ENCODE measurements around the gene ME3.
"Not testable (repeated sequence)": the region's sequence is repeated elsewhere in the genome, so short reads cannot be mapped to it uniquely, and the experiment has no call there.

ME3 gene

DNA sequence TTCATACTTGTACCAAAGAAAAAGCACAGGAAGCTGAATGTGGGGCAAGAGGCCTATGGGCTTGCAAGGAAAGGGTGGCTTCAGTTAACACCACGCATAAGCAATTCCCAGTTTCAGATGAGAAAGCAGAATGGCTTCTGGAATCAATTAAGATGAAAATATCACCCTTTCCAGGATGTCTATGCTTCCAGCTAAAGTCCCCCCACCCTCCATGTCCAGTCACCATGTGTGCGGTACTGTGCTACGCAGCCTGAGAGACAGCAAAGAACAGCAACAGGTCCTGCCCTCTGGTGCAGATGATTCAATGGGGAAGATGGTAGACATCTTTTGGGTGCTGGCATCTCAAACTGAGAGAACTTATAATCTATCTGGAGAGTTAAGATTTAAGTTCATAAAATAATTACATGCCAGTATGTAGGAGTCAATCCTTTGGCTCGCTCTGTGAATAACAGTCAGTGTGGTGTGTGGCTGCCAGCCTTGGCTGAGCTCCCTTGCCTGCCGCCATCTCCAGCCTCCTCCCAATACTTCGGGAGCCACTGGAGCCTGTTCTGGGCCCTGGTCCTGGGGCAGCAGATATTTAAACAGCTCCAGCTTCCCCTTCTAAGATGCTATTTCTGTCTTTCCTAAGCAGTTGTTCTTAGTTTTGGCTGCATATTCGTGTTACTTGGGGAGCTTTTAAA is 44.5 kb downstream of the ME3 start:
- Mint-ChIP-seq H3K9me3 (no peaks in the 10 kb centered on the region), H3K27me3 (peaks cover 11% of the 10 kb centered on the region), H3K4me3 (no peak overlapping the region), H3K36me3 (ENCODE audit: low read depth) (no peaks in the 10 kb centered on the region), H3K4me1 (ENCODE audit: low read depth) (peaks cover 5% of the 10 kb centered on the region), H3K27ac (no peak overlapping the region)

DNA sequence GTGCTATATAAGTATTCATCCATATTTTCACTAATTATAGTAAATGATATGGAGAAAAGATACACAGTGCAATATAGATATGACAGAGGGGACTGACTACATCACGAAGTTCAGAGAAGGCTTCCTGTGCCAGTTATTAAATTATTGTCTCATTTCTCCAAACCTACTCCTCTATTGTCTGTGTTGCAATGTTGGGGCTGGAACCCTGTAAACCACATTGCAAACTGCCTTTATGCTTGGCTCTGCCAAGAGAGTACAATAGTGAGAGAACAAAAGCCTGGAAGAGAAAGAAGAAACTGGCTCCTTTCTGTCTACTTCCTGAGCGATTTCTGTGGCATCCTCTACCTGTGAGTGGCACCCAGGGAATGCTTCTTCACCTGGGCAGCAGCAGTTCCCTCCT is 46.4 kb downstream of the ME3 start:
- Mint-ChIP-seq H3K4me3 (no peak overlapping the region), H3K27me3 (peaks cover 21% of the 10 kb centered on the region), H3K9me3 (peaks cover 4% of the 10 kb centered on the region), H3K4me1 (ENCODE audit: low read depth) (no peaks in the 10 kb centered on the region), H3K27ac (no peak overlapping the region), H3K36me3 (ENCODE audit: low read depth) (no peaks in the 10 kb centered on the region)

DNA sequence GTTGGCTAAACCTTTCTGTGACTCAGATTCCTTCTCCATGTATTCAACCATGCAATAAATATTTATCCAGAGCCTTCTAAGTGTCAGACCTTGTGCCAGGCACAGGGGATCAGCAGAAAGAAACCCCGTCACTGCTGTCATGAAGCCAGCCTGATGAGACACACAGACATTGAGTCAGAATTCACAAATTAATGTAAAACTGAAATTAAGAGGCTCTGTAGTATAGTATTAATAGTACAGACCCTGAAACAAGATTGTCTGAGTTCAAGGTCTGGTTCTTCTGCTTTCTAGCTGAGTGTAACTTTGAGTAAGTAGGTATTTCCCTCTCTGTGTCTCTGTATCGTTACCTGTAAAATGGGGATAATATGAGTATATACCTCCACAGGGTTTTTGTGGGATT is 46.9 kb downstream of the ME3 start:
- Mint-ChIP-seq H3K36me3 (ENCODE audit: low read depth) (no peaks in the 10 kb centered on the region), H3K27me3 (peaks cover 18% of the 10 kb centered on the region), H3K27ac (no peak overlapping the region), H3K9me3 (peaks cover 4% of the 10 kb centered on the region), H3K4me1 (ENCODE audit: low read depth) (no peaks in the 10 kb centered on the region), H3K4me3 (no peak overlapping the region)

DNA sequence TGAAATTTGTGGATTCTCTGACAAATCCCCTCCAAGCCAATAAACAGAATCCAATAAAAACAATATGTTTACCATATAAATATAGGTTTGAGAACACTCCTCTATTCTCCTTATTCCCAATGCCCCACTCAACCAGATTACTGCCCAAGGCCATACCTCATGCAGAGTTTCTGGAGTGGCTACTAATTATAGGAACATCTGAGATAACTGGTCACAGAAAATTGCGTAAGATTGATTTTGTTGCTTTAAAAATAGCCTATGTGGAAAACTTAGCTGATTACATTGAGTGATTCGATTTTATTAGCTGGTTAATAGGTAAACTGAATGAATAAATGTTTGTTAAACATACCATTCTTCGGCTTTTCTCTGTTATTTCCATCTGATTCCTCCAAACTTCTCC is 48.0 kb downstream of the ME3 start:
- peaks cover 7% of the 10 kb centered on the region for H3K9me3 Mint-ChIP-seq
- H3K36me3 Mint-ChIP-seq (ENCODE audit: low read depth) = peaks cover 3% of the 10 kb centered on the region
- no peaks in the 10 kb centered on the region for H3K4me1 Mint-ChIP-seq (ENCODE audit: low read depth)
- H3K27ac Mint-ChIP-seq = no peak overlapping the region
- H3K4me3 Mint-ChIP-seq = no peak overlapping the region
- peaks cover 18% of the 10 kb centered on the region for H3K27me3 Mint-ChIP-seq

DNA sequence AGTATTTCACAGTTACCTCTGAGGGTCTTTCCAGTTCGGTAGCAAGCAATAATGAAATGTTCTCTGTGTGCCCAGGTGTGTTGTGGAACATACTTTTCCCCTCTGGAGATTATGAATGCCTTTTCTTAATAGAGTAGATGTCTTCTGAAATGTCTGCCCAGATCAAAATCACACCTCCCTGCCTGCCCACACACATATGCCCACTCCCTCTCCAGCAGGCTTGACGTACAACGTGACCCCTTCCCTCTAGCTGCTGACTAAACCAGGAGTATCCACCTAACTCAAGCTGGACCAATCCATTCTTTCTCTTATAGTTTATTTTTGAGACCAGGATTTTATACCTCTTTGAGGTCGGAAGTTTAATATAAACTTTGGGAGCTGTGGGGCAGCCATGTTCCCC is 48.7 kb downstream of the ME3 start:
- H3K9me3 Mint-ChIP-seq = peaks cover 12% of the 10 kb centered on the region
- H3K4me1 Mint-ChIP-seq (ENCODE audit: low read depth) = no peaks in the 10 kb centered on the region
- H3K4me3 Mint-ChIP-seq = no peak overlapping the region
- H3K27me3 Mint-ChIP-seq = peaks cover 18% of the 10 kb centered on the region
- H3K36me3 Mint-ChIP-seq (ENCODE audit: low read depth) = peaks cover 5% of the 10 kb centered on the region
- no peak overlapping the region for H3K27ac Mint-ChIP-seq

DNA sequence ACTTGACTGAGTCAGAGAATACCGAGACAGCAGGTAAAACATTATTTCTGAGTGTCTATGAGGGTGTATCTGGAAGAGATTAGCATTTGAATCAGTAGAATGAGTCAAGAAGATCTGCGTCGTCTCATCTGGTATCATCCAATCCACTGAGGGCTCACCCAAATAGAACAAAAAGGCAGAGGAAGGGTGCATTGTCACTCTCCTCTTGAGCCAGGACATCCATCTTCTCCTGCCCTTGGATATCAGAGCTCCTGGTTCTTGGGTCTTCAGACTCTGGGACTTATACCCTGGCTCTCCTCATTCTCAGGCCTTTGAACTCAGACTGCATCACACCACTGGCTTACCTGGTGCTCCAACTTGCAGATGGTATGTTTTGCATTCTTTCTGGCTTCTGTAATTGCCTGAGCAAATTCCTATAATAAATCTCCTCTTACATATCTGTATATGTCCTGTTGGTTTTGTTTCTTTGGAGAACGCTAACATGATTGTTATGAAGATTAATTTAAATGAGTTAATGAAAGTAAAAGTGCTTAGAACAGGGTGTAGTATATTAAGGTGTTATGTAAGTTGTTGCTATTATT is 49.3 kb downstream of the ME3 start:
- H3K4me3 Mint-ChIP-seq = no peak overlapping the region
- peaks cover 12% of the 10 kb centered on the region for H3K9me3 Mint-ChIP-seq
- peaks cover 5% of the 10 kb centered on the region for H3K36me3 Mint-ChIP-seq (ENCODE audit: low read depth)
- no peaks in the 10 kb centered on the region for H3K4me1 Mint-ChIP-seq (ENCODE audit: low read depth)
- H3K27ac Mint-ChIP-seq = no peak overlapping the region
- H3K27me3 Mint-ChIP-seq = peaks cover 18% of the 10 kb centered on the region

DNA sequence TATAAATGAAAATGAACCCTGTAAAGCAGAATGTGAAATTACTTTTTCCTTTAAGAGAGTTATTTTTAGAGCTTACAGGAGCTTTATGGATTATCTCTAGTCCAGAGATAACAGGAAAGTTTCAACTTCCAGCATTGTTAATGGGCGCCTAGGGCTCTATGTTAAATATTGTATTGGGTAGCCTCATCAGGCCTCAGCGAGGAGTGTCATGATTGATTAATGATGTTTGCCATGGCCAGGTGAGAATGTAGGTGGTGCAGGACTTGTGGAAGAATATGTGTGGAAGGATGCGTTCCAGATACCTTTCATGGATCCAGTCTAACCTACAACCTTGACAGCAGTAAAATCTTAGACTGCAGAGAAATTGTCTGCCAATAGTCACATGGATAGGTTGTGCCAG is 50.6 kb downstream of the ME3 start:
- Mint-ChIP-seq H3K4me1 (ENCODE audit: low read depth) (no peaks in the 10 kb centered on the region), H3K9me3 (peaks cover 12% of the 10 kb centered on the region), H3K36me3 (ENCODE audit: low read depth) (peaks cover 5% of the 10 kb centered on the region), H3K4me3 (no peak overlapping the region), H3K27me3 (peaks cover 18% of the 10 kb centered on the region), H3K27ac (no peak overlapping the region)

DNA sequence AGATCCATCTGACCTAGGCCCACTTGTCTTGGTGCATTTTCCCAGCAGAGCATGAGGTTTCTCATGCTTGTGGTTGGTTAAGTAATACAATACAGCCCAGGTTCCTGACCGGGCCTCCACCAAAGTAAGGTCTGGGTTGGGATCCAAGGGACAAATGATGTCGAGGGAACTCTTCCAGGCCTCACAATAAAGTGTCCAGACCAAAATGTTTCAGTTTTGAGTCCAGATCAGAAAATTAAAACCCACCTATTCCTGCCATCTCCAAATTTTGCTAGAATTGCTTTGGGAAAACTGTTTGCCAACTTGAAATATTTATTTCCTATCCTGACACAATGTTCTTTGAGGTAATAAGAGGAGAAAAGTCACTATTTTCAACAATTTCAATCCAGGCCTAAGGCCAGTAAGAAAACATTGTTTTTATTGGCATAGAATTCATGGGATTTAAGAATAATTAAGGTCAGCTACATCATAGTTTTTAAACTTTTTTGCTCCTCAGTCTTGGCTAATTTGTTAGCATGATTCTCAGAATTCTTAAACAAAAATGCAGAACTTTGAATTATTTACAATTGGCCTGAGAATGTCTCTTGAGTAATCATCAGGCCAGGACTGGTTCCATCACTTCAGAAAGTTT is 51.4 kb downstream of the ME3 start:
- H3K27ac Mint-ChIP-seq = no peak overlapping the region
- peaks cover 14% of the 10 kb centered on the region for H3K27me3 Mint-ChIP-seq
- H3K9me3 Mint-ChIP-seq = peaks cover 12% of the 10 kb centered on the region

DNA sequence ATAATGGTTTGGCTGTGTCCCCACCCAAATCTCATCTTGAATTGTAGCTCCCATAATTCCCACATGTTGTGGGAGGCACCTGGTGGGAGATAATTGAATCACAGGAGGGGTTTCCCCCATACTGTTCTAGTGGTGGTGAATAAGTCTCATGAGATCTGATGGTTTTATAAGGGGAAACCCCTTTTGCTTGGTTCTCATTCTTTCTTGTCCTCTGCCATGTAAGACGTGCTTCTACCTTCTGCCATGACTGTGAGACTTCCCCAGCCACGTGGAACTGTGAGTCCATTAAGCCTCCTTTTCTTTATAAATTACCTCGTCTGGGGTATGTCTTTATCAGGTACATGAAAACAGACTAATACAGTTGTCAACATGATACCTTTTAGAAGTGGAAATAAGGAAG is 53.0 kb downstream of the ME3 start:
- H3K36me3 Mint-ChIP-seq (ENCODE audit: low read depth); H3K4me1 Mint-ChIP-seq (ENCODE audit: low read depth); H3K27ac Mint-ChIP-seq; H3K4me3 Mint-ChIP-seq: not testable (repeated sequence)
- peaks cover 12% of the 10 kb centered on the region for H3K9me3 Mint-ChIP-seq
- peaks cover 26% of the 10 kb centered on the region for H3K27me3 Mint-ChIP-seq

More for the DNA sequence above, 51.4 kb downstream of the ME3 start:
- peaks cover 5% of the 10 kb centered on the region for H3K36me3 Mint-ChIP-seq (ENCODE audit: low read depth)
- H3K4me1 Mint-ChIP-seq (ENCODE audit: low read depth) = no peaks in the 10 kb centered on the region
- H3K4me3 Mint-ChIP-seq = no peak overlapping the region

DNA sequence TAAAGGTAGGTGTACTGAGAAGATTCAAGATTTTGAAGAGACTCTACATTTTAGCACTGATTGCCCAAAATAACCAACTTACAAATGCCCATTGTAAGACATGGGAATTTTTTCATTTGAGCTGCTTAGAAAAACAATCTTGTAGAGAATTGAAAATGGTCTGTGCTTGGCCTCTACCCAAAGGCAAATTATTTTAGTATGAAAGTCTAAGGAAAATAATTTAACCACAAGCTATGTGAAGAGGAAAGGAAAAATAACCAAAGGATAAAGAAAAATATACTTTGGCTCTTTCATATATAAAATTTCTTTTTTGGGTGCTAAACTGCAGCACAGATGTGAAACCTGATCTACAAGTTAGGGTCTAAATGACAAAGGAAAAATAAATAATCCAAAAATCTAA is 54.9 kb downstream of the ME3 start:
- Mint-ChIP-seq H3K27ac (no peak overlapping the region), H3K36me3 (ENCODE audit: low read depth) (peaks cover 5% of the 10 kb centered on the region), H3K27me3 (peaks cover 35% of the 10 kb centered on the region), H3K4me1 (ENCODE audit: low read depth) (no peaks in the 10 kb centered on the region), H3K9me3 (peaks cover 12% of the 10 kb centered on the region), H3K4me3 (no peak overlapping the region)

DNA sequence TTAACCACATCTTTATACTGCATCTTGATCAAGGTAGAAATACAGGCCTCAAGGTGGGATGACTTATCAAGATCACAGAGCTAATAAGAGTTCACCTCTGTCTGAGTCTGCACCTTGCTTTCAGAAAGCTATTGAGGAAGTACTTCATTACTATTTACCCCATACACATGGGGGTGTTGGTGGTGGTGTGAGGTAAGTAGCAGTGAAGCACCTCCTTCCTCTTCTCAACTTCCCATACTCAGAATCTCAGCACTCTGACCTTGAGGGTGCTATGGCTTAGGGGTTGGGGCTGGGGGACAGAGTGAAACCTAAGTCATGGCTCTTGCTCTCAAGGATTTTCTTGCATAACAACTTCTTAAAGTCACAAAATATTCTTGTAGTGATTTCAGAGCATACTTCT is 56.9 kb downstream of the ME3 start:
- H3K4me3 Mint-ChIP-seq = no peak overlapping the region
- peaks cover 34% of the 10 kb centered on the region for H3K27me3 Mint-ChIP-seq
- no peaks in the 10 kb centered on the region for H3K4me1 Mint-ChIP-seq (ENCODE audit: low read depth)

DNA sequence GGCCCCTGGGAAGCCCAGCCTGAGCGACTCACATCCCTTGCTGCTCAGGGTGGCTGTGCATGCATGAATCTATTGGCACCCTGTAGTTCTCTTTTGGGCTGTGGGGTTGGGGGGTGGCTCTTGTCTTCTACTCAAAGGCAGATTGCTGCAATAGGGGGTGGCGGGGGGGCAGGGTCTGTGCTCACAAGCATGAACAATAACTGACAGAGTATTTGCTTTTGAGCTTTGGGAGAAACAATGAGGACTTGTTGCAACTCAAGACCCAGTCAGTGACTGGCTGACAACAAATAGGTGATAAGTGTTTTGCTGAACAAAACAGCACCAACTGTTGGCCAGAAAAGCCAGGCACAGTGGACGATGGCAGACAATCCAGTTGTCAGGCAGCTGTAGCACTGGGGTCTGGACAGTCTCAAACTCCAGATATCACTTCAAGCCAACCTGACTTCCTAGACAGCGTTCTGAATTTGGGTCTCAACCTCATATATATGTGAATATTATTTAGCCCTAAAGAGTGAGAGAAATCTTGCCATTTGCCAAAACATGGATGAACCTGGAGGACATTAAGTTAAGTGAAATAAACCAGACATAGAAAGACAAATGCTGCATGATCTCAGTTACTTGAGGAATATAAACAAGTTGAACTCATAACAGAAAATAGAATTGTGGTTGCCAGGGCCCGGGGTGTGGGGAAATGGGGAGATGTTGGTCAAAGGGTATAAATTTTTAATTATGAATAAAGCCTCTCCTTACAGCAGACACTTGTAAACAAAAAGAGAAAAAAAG is 61.7 kb downstream of the ME3 start:
- H3K4me1 Mint-ChIP-seq (ENCODE audit: low read depth) = peaks cover 14% of the 10 kb centered on the region
- no peaks in the 10 kb centered on the region for H3K9me3 Mint-ChIP-seq
- no peak overlapping the region for H3K4me3 Mint-ChIP-seq
- peaks cover 42% of the 10 kb centered on the region for H3K27me3 Mint-ChIP-seq
- H3K27ac Mint-ChIP-seq = no peak overlapping the region
- no peaks in the 10 kb centered on the region for H3K36me3 Mint-ChIP-seq (ENCODE audit: low read depth)

More for the DNA sequence above, 56.9 kb downstream of the ME3 start:
- no peak overlapping the region for H3K27ac Mint-ChIP-seq
- peaks cover 8% of the 10 kb centered on the region for H3K9me3 Mint-ChIP-seq
- peaks cover 5% of the 10 kb centered on the region for H3K36me3 Mint-ChIP-seq (ENCODE audit: low read depth)

DNA sequence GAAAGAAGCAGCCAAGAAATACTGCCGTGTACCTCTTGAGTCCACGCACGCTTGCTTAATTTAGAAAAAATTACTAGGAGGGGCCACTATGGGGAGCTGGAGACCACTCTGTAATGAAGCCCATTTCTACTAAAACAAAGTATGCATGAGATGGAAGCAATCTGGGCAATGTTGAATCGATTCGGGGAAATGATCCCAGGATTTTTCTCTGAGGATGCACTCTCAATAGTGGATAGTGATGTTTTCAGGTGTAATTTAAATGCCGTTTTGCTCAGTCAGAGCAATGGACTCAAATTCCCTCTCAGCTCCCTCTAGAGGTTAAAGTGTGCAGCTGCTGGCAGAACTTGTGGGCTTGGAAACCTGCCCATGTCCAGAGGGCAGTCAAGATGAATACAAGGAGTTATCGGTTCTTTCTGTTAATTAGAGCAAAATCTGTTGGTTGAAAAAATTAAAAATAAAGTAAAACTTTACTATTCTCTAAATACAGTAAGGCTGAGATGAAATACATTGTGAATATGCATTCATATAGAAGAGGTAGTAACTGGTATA is 64.1 kb downstream of the ME3 start:
- no peak overlapping the region for H3K4me3 Mint-ChIP-seq
- no peaks in the 10 kb centered on the region for H3K9me3 Mint-ChIP-seq
- H3K36me3 Mint-ChIP-seq (ENCODE audit: low read depth) = no peaks in the 10 kb centered on the region
- peaks cover 14% of the 10 kb centered on the region for H3K4me1 Mint-ChIP-seq (ENCODE audit: low read depth)
- no peak overlapping the region for H3K27ac Mint-ChIP-seq
- peaks cover 22% of the 10 kb centered on the region for H3K27me3 Mint-ChIP-seq

DNA sequence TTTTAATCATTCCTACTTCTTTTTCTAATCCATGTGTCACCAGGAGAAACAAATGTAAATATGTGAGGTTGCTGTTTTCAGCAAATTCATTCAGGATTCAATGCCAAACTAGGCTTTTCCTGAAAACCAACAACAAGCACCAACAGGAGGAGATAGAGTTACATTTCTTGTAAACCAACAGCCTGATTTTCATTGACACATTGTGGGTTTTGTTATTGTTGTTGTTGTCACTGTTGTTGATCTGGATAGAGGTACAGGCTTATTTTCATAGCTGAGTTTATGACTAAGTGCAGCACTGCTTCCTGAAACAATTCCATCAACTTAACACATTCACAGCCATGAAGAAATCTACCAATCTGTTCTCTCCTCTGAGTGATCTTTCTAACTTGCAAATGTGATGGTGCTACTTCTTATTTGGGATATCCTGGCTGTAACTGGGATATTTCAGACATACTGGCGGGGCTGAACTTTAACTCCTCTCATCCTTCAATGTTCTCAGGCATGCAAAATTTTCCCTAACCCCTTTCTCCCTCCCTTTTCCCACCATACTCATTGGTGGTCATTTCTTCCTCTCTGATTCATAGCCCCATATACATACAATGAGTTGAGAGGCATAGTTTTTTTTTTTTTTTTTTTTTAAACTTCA is 65.5 kb downstream of the ME3 start:
- H3K4me3 Mint-ChIP-seq = no peak overlapping the region
- no peaks in the 10 kb centered on the region for H3K36me3 Mint-ChIP-seq (ENCODE audit: low read depth)
- H3K9me3 Mint-ChIP-seq = no peaks in the 10 kb centered on the region
- peaks cover 10% of the 10 kb centered on the region for H3K27me3 Mint-ChIP-seq
- peaks cover 14% of the 10 kb centered on the region for H3K4me1 Mint-ChIP-seq (ENCODE audit: low read depth)
- no peak overlapping the region for H3K27ac Mint-ChIP-seq
